Measurements from ENCODE around the gene FNDC3A.

DNA sequence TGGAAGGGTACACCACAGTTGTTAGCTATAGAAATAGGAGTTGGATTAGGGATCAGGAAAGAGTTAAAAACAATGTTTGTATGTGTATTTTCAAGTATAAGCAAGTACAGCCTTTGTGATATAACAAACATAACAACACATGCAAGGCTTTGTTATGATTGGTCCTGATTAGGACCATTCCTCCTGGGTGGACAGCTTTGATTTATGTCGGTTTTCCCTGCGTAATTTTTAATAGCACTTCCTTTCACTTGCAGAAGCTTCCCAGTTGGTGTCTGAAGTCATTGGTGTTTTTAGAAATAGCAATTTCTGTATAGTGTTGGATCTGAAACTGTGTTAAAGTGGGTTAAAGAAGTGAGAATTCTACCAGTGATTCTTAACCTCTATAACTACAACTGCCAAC, 10.0 kb downstream of the FNDC3A start:
- TF ChIP-seq CTCF (IDR thresholded peaks at IDR 0.05), result no peak
- no peak for TF ChIP-seq POLR2A (IDR thresholded peaks at IDR 0.05; ENCODE audit: low read depth)
- no peak for TF ChIP-seq POLR2AphosphoS5 (IDR thresholded peaks at IDR 0.05)
- TF ChIP-seq EP300 (IDR thresholded peaks at IDR 0.05), result no peak

Measured in esophagus muscularis mucosa (tissue), 4 donors.